Neural cell (in vitro differentiated cells): ENCODE results near the gene GLTPD2. TPM values are rescaled to one million over a fixed set of nuclear protein-coding genes. Genes with fewer than 3 reads are reported as not detected.

Source experiments
- H2AFZ ChIP-seq: fragments of 200-600, 300-800 bp; sonication (generic), shearing (Covaris generic); 2 replicates; pipeline ENCODE4 v1.6.0; 2014; ENCODE audit warnings: low read depth, mild to moderate bottlenecking, antibody characterized with exemption, low read length, moderate library complexity
- H3F3A ChIP-seq: fragments of 200-600 bp; shearing (Covaris generic); 2 replicates; pipeline ENCODE4 v1.6.1; 2016; ENCODE audit warnings: mild to moderate bottlenecking, moderate library complexity, mixed read lengths, antibody characterized with exemption, low read length; ENCODE audit not compliant: insufficient read depth, poor library complexity, severe bottlenecking
- H3K27ac ChIP-seq: fragments of 200-600, 300-800 bp; sonication (generic), shearing (Covaris generic); 2 replicates; pipeline ENCODE4 v1.5.1; 2014; ENCODE audit warnings: mild to moderate bottlenecking, low read length, moderate library complexity
- H3K27me3 ChIP-seq: fragments of 300-800, 200-600 bp; sonication (generic), shearing (Covaris generic); 2 replicates; pipeline ENCODE4 v1.6.0; 2014; ENCODE audit warnings: mild to moderate bottlenecking, low read depth, low read length, moderate library complexity; ENCODE audit not compliant: insufficient read depth
- H3K36me3 ChIP-seq: fragments of 300-800, 200-600 bp; sonication (generic), shearing (Covaris generic); 2 replicates; pipeline ENCODE4 v1.5.1; 2014; ENCODE audit warnings: mild to moderate bottlenecking, antibody characterized with exemption, low read length, moderate library complexity; ENCODE audit not compliant: insufficient read depth
- H3K4me2 ChIP-seq: fragments of 300-800, 200-600 bp; sonication (generic), shearing (Covaris generic); 2 replicates; pipeline ENCODE4 v1.6.0; 2014; ENCODE audit warnings: mild to moderate bottlenecking, low read length
- H3K4me3 ChIP-seq: fragments of 300-800, 200-600 bp; sonication (generic), shearing (Covaris generic); 2 replicates; pipeline ENCODE4 v1.5.1; 2014; ENCODE audit warnings: mild to moderate bottlenecking, low read length, moderate library complexity
- H3K79me2 ChIP-seq: fragments of 200-600 bp; shearing (Covaris generic); replicated peaks from 2 replicates; pipeline ENCODE4 v1.6.0; 2014; ENCODE audit warnings: mild to moderate bottlenecking, low read length, moderate library complexity; ENCODE audit not compliant: insufficient read depth
- H3K9ac ChIP-seq: fragments of 300-800, 200-600 bp; sonication (generic), shearing (Covaris generic); 2 replicates; pipeline ENCODE4 v1.6.1; 2016; ENCODE audit warnings: mild to moderate bottlenecking, low read length, mixed read lengths
- H3K9me2 ChIP-seq: fragments of 200-600 bp; shearing (Covaris generic); 2 replicates; pipeline ENCODE4 v1.6.1; 2016; ENCODE audit warnings: mild to moderate bottlenecking, low read length, mixed read lengths; ENCODE audit not compliant: insufficient read depth
- H3K9me3 ChIP-seq: fragments of 200-600, 300-800 bp; sonication (generic), shearing (Covaris generic); 2 replicates; pipeline ENCODE4 v1.6.1; 2016; ENCODE audit warnings: mild to moderate bottlenecking, mixed run types, low read length, moderate library complexity, mixed read lengths
- H4K20me1 ChIP-seq: fragments of 200-600 bp; shearing (Covaris generic); 2 replicates; pipeline ENCODE4 v1.6.1; 2016; ENCODE audit warnings: mild to moderate bottlenecking, mixed run types; ENCODE audit not compliant: insufficient read depth
- EP300 ChIP-seq: fragments of 450-650 bp; conservative IDR thresholded peaks from 2 replicates; pipeline ENCODE4 v1.6.1; 2014; ENCODE audit warnings: antibody characterized with exemption, mild to moderate bottlenecking, moderate library complexity; ENCODE audit not compliant: poor library complexity, severe bottlenecking
- EZH2 ChIP-seq: fragments of 200-600, 300-800 bp; shearing (Covaris generic), sonication (generic); IDR thresholded peaks from 2 replicates; pipeline ENCODE4 v1.6.1; 2014; ENCODE audit warnings: antibody characterized with exemption, low read length, borderline replicate concordance, mild to moderate bottlenecking; ENCODE audit not compliant: insufficient read depth, poor library complexity, severe bottlenecking
- MXI1 ChIP-seq: fragments of 450-650 bp; conservative IDR thresholded peaks from 2 replicates; pipeline ENCODE4 v1.6.1; 2014; ENCODE audit warnings: antibody characterized with exemption, mild to moderate bottlenecking; ENCODE audit not compliant: poor library complexity, severe bottlenecking
- POLR2AphosphoS5 ChIP-seq: IDR thresholded peaks from 2 replicates; pipeline ENCODE4 v1.6.1; 2012
- RAD21 ChIP-seq: fragments of 450-650 bp; conservative IDR thresholded peaks from 2 replicates; pipeline ENCODE4 v1.6.1; 2014; ENCODE audit warnings: antibody characterized with exemption, mild to moderate bottlenecking, moderate library complexity
- SMC3 ChIP-seq: fragments of 450-650 bp; conservative IDR thresholded peaks from 2 replicates; pipeline ENCODE4 v1.6.1; 2014; ENCODE audit warnings: antibody characterized with exemption, mild to moderate bottlenecking, moderate library complexity; ENCODE audit not compliant: poor library complexity
- TAF1 ChIP-seq: IDR thresholded peaks from 2 replicates; pipeline ENCODE4 v1.6.1; 2012; ENCODE audit warnings: low read depth
- polyA plus RNA-seq: library from polyadenylated mRNA; depleted of rRNA; stranded (reverse); fragments of >200 nt; gene quantifications from 2 replicates; pipeline ENCODE4 v1.2.3, GENCODE V29; 2014
- TF ChIP-seq, protein P1 (sequence below): IDR thresholded peaks from 2 replicates; pipeline ENCODE4 v1.6.1; 2012; ENCODE audit warnings: borderline replicate concordance
- TF ChIP-seq, protein P2 (sequence below): fragments of 450-650 bp; IDR thresholded peaks from 2 replicates; pipeline ENCODE4 v1.5.1; 2014; ENCODE audit warnings: antibody characterized with exemption, mild to moderate bottlenecking, moderate library complexity; ENCODE audit not compliant: poor library complexity, severe bottlenecking

Gene GLTPD2
- polyA plus RNA-seq, 1 donor from 2014 or later, result not detected

DNA sequence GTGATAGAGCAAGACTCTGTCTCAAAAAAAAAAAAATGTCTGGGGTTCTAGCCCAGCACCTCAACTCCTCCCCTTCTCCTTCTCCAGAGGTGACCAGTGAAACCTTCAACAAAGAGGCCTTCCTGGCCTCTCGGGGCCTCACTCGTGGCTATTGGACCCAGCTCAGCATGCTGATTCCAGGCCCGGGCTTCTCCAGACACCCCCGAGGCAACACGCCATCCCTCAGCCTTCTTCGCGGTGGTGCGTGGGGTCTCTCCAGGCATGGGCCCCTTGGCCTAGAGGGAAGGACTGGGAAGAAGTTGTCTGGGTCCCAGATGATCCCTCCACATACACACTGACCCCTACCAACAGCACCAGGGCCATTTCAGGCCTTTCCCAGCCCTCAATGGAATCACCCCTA, 45.5 kb upstream of the GLTPD2 start:
- TF ChIP-seq, protein P1, sequence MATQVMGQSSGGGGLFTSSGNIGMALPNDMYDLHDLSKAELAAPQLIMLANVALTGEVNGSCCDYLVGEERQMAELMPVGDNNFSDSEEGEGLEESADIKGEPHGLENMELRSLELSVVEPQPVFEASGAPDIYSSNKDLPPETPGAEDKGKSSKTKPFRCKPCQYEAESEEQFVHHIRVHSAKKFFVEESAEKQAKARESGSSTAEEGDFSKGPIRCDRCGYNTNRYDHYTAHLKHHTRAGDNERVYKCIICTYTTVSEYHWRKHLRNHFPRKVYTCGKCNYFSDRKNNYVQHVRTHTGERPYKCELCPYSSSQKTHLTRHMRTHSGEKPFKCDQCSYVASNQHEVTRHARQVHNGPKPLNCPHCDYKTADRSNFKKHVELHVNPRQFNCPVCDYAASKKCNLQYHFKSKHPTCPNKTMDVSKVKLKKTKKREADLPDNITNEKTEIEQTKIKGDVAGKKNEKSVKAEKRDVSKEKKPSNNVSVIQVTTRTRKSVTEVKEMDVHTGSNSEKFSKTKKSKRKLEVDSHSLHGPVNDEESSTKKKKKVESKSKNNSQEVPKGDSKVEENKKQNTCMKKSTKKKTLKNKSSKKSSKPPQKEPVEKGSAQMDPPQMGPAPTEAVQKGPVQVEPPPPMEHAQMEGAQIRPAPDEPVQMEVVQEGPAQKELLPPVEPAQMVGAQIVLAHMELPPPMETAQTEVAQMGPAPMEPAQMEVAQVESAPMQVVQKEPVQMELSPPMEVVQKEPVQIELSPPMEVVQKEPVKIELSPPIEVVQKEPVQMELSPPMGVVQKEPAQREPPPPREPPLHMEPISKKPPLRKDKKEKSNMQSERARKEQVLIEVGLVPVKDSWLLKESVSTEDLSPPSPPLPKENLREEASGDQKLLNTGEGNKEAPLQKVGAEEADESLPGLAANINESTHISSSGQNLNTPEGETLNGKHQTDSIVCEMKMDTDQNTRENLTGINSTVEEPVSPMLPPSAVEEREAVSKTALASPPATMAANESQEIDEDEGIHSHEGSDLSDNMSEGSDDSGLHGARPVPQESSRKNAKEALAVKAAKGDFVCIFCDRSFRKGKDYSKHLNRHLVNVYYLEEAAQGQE, result no peak
- TF ChIP-seq TAF1, result no peak
- TF ChIP-seq POLR2AphosphoS5, result no peak
- TF ChIP-seq RAD21, result no peak
- TF ChIP-seq SMC3, result no peak
- TF ChIP-seq, protein P2, sequence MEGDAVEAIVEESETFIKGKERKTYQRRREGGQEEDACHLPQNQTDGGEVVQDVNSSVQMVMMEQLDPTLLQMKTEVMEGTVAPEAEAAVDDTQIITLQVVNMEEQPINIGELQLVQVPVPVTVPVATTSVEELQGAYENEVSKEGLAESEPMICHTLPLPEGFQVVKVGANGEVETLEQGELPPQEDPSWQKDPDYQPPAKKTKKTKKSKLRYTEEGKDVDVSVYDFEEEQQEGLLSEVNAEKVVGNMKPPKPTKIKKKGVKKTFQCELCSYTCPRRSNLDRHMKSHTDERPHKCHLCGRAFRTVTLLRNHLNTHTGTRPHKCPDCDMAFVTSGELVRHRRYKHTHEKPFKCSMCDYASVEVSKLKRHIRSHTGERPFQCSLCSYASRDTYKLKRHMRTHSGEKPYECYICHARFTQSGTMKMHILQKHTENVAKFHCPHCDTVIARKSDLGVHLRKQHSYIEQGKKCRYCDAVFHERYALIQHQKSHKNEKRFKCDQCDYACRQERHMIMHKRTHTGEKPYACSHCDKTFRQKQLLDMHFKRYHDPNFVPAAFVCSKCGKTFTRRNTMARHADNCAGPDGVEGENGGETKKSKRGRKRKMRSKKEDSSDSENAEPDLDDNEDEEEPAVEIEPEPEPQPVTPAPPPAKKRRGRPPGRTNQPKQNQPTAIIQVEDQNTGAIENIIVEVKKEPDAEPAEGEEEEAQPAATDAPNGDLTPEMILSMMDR, result no peak
- TF ChIP-seq EZH2, result no peak
- no peak for TF ChIP-seq MXI1
- TF ChIP-seq EP300, result no peak
- H2AFZ ChIP-seq, result no peak overlapping the region
- no peaks in the 10 kb centered on the region for H4K20me1 ChIP-seq
- H3K36me3 ChIP-seq, result no peaks in the 10 kb centered on the region
- no peaks in the 10 kb centered on the region for H3K9me3 ChIP-seq
- H3K27ac ChIP-seq, result no peak overlapping the region
- no peaks in the 10 kb centered on the region for H3K9me2 ChIP-seq
- H3K27me3 ChIP-seq, result peaks cover 66% of the 10 kb centered on the region
- H3K4me3 ChIP-seq, result no peak overlapping the region
- H3F3A ChIP-seq, result no peaks in the 10 kb centered on the region
- no peak overlapping the region for H3K9ac ChIP-seq
- H3K4me2 ChIP-seq, result no peak overlapping the region
- no peaks in the 10 kb centered on the region for H3K79me2 ChIP-seq

DNA sequence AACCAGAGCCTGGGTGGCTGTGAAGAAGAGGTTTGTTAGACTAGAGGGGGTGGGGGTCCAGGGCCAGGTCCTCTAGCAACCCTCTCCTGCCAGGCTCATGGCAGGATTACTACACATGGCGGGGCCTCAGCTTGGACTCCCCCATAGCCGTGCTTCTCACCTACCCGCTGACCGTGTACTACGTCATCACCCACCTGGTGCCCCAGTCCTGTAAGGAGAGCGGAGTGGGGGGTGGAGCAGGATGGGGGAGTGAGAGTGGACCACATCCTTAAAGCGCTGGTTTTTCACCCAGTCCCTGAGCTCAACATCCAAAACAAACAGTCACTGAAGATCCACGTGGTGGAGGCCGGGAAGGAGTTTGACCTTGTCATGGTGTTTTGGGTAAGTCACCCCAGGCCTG, 44.9 kb upstream of the GLTPD2 start:
- H3K4me2 ChIP-seq, result no peak overlapping the region
- H4K20me1 ChIP-seq, result no peaks in the 10 kb centered on the region
- no peaks in the 10 kb centered on the region for H3K79me2 ChIP-seq
- no peak overlapping the region for H2AFZ ChIP-seq
- no peak overlapping the region for H3K4me3 ChIP-seq
- H3K9me2 ChIP-seq, result no peaks in the 10 kb centered on the region
- no peaks in the 10 kb centered on the region for H3K36me3 ChIP-seq
- H3K9me3 ChIP-seq, result no peaks in the 10 kb centered on the region
- H3K27me3 ChIP-seq, result peaks cover 59% of the 10 kb centered on the region
- TF ChIP-seq, protein P2, result no peak
- TF ChIP-seq, protein P1, result no peak
- TF ChIP-seq RAD21, result no peak
- no peak for TF ChIP-seq TAF1
- no peak for TF ChIP-seq POLR2AphosphoS5
- TF ChIP-seq SMC3, result no peak
- no peak for TF ChIP-seq EZH2
- no peak for TF ChIP-seq EP300
- TF ChIP-seq MXI1, result no peak
- no peaks in the 10 kb centered on the region for H3F3A ChIP-seq
- H3K27ac ChIP-seq, result no peak overlapping the region
- H3K9ac ChIP-seq, result no peak overlapping the region
